GM19468 (cell line): ENCODE data around the gene ARHGEF1.

Experiments used
- ATAC-seq: cut with Tn5 transposase; IDR thresholded peaks from one replicate; pipeline ENCODE4 v1.9.1; 2021; ENCODE audit warnings: mild to moderate bottlenecking, moderate library complexity, moderate number of reproducible peaks; ENCODE audit not compliant: unreplicated experiment; ENCODE audit errors: extremely low read depth

Gene ARHGEF1

GRCh38 chr19:41882568-41883462 is at the start of gene ARHGEF1:
Gene ARHGEF1 (plus strand): TSS chr19:41883184. CDS start chr19:41888083, 4,899 bp downstream.
- ATAC-seq: no peak

GRCh38 chr19:41837981-41838708 is 44.8 kb upstream of the ARHGEF1 start:
- no peak for ATAC-seq

- ATAC-seq: no peak
Measured at GRCh38 chr19:41839211-41839610, 43.8 kb upstream of the ARHGEF1 start.

- no peak for ATAC-seq
Measured at GRCh38 chr19:41843371-41843770, 39.6 kb upstream of the ARHGEF1 start.

DNA sequence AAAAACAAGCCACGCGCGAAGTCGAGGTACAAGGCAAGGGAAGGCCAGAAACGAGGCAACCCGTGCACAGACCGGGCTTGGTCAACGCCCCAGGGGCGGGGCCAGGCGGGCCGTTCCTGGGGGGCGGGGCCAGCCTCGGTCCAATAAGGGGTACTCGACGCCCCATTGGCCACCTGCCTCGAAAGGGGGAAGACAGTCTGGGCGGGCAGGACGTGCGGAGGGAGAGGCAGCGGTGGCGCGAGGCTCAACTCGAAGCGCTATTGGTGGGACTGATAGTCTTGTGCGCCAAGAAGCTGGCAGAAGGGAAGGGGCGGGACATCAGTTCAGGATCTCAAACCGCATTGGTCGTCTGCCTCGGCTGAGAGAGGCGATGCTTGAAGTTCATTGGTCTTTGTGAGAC is 38.4 kb upstream of the ARHGEF1 start, which contains the start of gene LYPD4:
LYPD4 (minus strand) TSS at position 83 of the 400 bp plus-strand sequence. CDS start 5,398 bp downstream, outside the sequence.
- no peak for ATAC-seq

- ATAC-seq: no peak
Measured at GRCh38 chr19:41845001-41845050, 38.2 kb upstream of the ARHGEF1 start, which contains the start of gene DMRTC2. Gene DMRTC2 (plus strand): TSS chr19:41845042. CDS start chr19:41847429, 2,387 bp downstream.

- ATAC-seq: no peak
Measured at GRCh38 chr19:41845051-41845590, 37.9 kb upstream of the ARHGEF1 start.

DNA sequence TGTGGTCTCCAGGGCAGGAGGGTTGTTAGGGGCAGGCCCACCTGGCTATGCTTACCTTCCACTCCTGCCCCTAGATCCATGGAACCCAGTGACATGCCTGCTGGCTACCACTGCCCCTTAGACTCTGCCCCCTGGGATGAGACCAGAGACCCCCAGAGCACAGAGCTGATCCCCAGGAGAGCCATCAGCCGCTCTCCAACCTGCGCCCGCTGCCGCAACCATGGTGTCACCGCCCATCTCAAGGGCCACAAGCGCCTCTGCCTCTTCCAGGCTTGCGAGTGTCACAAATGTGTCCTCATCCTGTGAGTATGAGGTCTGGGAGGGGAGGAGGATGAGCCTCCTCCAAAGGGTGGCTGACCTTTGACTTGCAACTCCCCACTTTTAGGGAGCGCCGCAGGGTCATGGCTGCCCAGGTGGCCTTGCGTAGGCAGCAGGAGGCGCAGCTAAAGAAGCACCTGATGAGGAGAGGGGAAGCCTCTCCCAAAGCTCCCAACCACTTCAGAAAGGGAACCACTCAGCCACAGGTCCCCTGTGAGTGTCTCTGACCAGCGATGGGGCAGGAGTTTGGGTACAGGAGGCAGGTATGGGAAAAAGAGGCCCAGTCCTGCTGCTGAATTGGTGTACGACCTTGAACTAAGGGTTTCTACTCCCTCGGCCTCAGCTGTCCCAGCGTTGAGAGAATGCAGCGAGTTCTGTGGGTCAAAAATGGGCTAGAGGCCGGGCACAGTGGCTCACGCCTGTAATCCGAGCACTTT is 35.5 kb upstream of the ARHGEF1 start:
- no peak for ATAC-seq

DNA sequence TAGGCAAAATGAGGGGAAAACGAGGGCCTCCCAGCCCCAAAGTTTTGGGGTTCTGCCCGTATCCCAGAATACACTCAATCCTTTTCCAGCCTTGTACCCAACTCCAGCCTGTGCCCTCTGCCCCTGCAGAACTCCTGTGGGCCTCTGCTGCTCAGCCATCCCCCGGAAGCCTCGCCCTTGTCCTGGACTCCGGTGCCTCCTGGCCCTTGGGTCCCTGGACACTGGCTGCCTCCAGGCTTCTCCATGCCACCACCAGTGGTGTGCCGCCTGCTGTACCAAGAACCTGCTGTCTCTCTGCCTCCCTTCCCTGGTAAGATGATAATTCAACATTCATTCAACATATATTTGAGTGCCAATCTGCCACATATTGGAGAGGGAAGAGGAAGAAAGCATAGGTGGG is 34.3 kb upstream of the ARHGEF1 start:
- ATAC-seq: no peak

GRCh38 chr19:41849067-41849466 is 33.9 kb upstream of the ARHGEF1 start:
- no peak for ATAC-seq

GRCh38 chr19:41850381-41850780 is 32.6 kb upstream of the ARHGEF1 start:
- no peak for ATAC-seq

- ATAC-seq: no peak
Measured at GRCh38 chr19:41851456-41851855, 31.5 kb upstream of the ARHGEF1 start.

DNA sequence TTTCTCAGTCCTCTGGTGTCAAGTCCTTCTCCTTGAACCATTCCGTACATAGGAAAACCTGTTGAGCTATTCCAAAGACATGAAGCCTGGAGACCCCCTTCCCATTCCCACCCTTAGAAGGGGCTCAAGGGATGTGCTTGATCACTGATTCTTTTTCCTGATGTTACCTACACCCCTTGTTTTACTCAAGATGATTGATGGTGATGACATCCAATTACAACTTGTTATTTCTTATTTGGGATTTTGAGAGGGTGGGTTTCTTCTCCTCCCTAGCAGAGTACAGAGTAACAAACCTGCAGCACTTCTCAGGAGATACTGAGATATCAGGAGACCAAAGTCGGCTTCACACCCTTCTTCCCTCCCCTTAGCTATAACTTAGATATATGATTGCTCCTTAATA is 29.6 kb upstream of the ARHGEF1 start:
- no peak for ATAC-seq

DNA sequence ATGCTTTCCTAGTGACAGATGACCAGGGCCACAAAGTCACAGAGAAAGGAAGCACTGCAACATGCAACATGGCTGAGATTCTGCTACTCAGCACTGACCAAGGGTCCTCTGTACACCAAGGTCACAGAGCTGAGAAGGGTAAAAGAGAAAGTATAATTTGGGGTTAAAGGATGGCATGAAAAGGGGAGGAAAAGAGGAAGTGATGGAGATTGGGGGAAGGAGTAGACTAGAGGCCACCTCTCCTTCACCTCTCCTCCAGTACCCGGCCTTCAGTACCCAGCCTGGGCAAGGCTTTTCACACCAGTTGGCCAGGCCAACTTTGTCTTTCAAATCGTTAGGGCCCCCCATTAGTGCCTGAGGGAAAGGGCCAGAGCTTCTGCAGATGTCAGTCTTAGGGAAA is 29.2 kb upstream of the ARHGEF1 start:
- ATAC-seq: no peak

GRCh38 chr19:41859213-41859617 is 23.8 kb upstream of the ARHGEF1 start:
- ATAC-seq: peak; percentile 55

GRCh38 chr19:41859618-41860418 is 23.2 kb upstream of the ARHGEF1 start, which contains the start of gene RPS19:
Gene RPS19 (plus strand): TSS chr19:41860255. CDS start chr19:41860775, 520 bp downstream.
- ATAC-seq: peak; percentile 66

- ATAC-seq: peak; percentile 13
Measured at GRCh38 chr19:41860419-41861115, 22.4 kb upstream of the ARHGEF1 start.

- no peak for ATAC-seq
Measured at GRCh38 chr19:41861116-41861768, 21.7 kb upstream of the ARHGEF1 start.

DNA sequence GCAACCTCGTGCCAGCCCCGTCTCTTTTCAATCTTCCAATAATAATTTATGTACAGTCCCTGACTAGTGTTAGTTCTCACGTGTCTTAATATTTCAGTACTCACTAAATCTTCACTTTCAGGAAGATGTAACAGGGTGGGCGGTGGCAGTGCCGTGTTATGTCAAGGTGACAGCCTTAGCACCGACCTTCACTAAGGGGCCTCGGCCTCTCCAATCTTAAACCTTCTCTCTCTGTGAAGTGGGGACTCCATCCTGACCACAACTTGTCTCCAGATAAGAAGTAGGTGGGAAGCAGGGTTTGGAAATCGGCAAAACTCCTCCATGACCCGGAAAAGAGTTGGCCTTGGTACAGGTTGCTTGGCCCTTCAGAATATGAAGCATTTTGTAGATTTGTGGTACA is 21.1 kb upstream of the ARHGEF1 start:
- no peak for ATAC-seq
